Measurements from ENCODE around the gene SCAF8. TPM values are rescaled to one million over a fixed set of nuclear protein-coding genes. Genes with fewer than 3 reads are reported as not detected.
"Not testable (repeated sequence)": the region's sequence is repeated elsewhere in the genome, so short reads cannot be mapped to it uniquely, and the experiment has no call there.

SCAF8 gene
- total RNA-seq, 1 donor from 2014 or later = 29.2 TPM

GRCh38 chr6:154783229-154783628, 50.0 kb downstream of the SCAF8 start:
- DNase-seq (ENCODE audit: low read depth) = no peak

GRCh38 chr6:154785075-154785474, 51.9 kb downstream of the SCAF8 start:
- DNase-seq (ENCODE audit: low read depth) = no peak

- no peak for DNase-seq (ENCODE audit: low read depth)
Measured at GRCh38 chr6:154786144-154786868, 53.1 kb downstream of the SCAF8 start.

GRCh38 chr6:154791556-154792317, 58.5 kb downstream of the SCAF8 start:
- DNase-seq (ENCODE audit: low read depth) = no peak

GRCh38 chr6:154792325-154792724, 59.1 kb downstream of the SCAF8 start:
- no peak for DNase-seq (ENCODE audit: low read depth)

- DNase-seq (ENCODE audit: low read depth) = peak; percentile 47
Measured at GRCh38 chr6:154792761-154793160, 59.5 kb downstream of the SCAF8 start.

GRCh38 chr6:154796484-154796883, 63.3 kb downstream of the SCAF8 start:
- DNase-seq (ENCODE audit: low read depth) = no peak

GRCh38 chr6:154797857-154798256, 64.6 kb downstream of the SCAF8 start:
- DNase-seq (ENCODE audit: low read depth) = no peak

- no peak for DNase-seq (ENCODE audit: low read depth)
Measured at GRCh38 chr6:154800338-154800737, 67.1 kb downstream of the SCAF8 start.

- DNase-seq (ENCODE audit: low read depth) = peak; percentile 47
Measured at GRCh38 chr6:154805288-154805911, 72.2 kb downstream of the SCAF8 start.

- no peak for DNase-seq (ENCODE audit: low read depth)
Measured at GRCh38 chr6:154806804-154807203, 73.6 kb downstream of the SCAF8 start.

GRCh38 chr6:154811663-154812062, 78.4 kb downstream of the SCAF8 start:
- DNase-seq (ENCODE audit: low read depth) = not testable (repeated sequence)

- no peak for DNase-seq (ENCODE audit: low read depth)
Measured at GRCh38 chr6:154814063-154814462, 80.8 kb downstream of the SCAF8 start.

GRCh38 chr6:154815938-154816820, 83.0 kb downstream of the SCAF8 start:
- DNase-seq (ENCODE audit: low read depth) = peak; percentile 28

GRCh38 chr6:154821099-154821498, 87.9 kb downstream of the SCAF8 start:
- no peak for DNase-seq (ENCODE audit: low read depth)

- no peak for DNase-seq (ENCODE audit: low read depth)
Measured at GRCh38 chr6:154821638-154822037, 88.4 kb downstream of the SCAF8 start.

- peak; percentile 73 for DNase-seq (ENCODE audit: low read depth)
Measured at GRCh38 chr6:154822947-154823558, 89.8 kb downstream of the SCAF8 start.

- DNase-seq (ENCODE audit: low read depth) = no peak
Measured at GRCh38 chr6:154824076-154824475, 90.9 kb downstream of the SCAF8 start.

GRCh38 chr6:154829970-154830369, 96.8 kb downstream of the SCAF8 start:
- DNase-seq (ENCODE audit: low read depth) = no peak

- no peak for DNase-seq (ENCODE audit: low read depth)
Measured at GRCh38 chr6:154830771-154831170, 97.6 kb downstream of the SCAF8 start.

GRCh38 chr6:154835307-154835706, 102.1 kb downstream of the SCAF8 start:
- DNase-seq (ENCODE audit: low read depth) = no peak

Measured in myocyte (in vitro differentiated cells).